MM.1S (cell line): ENCODE results near the gene ZNF367.
A peak's percentile ranks its signal among the peaks of the same experiment; 100 is the strongest.

Experiments
- DNase-seq: peaks from one replicate; pipeline ENCODE4 v3.0.0-alpha.2; 2015
- H2AFZ ChIP-seq: fragments of 300-600 bp; sonication (generic); 2 replicates; pipeline ENCODE4 v1.6.0; 2016; ENCODE audit warnings: antibody characterized with exemption, low read length
- H3F3A ChIP-seq: fragments of 300-600 bp; sonication (generic); 2 replicates; pipeline ENCODE4 v1.6.1; 2016; ENCODE audit warnings: mild to moderate bottlenecking, antibody characterized with exemption, low read length, moderate library complexity, mixed read lengths; ENCODE audit not compliant: insufficient read depth
- H3K27ac ChIP-seq: fragments of 300-600 bp; sonication (generic); 2 replicates; pipeline ENCODE4 v1.5.1; 2016; ENCODE audit warnings: mild to moderate bottlenecking, low read length
- H3K27me3 ChIP-seq: fragments of 300-600 bp; sonication (generic); replicated peaks from 2 replicates; pipeline ENCODE4 v1.6.0; 2016; ENCODE audit warnings: low read length; ENCODE audit not compliant: insufficient read depth
- H3K36me3 ChIP-seq: fragments of 300-600 bp; sonication (generic); replicated peaks from 2 replicates; pipeline ENCODE4 v1.6.1; 2016; ENCODE audit warnings: mild to moderate bottlenecking, low read length, mixed read lengths; ENCODE audit not compliant: insufficient read depth
- H3K4me1 ChIP-seq: fragments of 300-600 bp; sonication (generic); 2 replicates; pipeline ENCODE4 v1.6.1; 2016; ENCODE audit warnings: low read length, mixed read lengths
- H3K4me2 ChIP-seq: fragments of 300-600 bp; sonication (generic); 2 replicates; pipeline ENCODE4 v1.6.0; 2016; ENCODE audit warnings: low read depth, low read length
- H3K4me3 ChIP-seq: fragments of 300-600 bp; sonication (generic); 2 replicates; pipeline ENCODE4 v1.5.1; 2016; ENCODE audit warnings: low read length, mixed read lengths
- H3K79me2 ChIP-seq: fragments of 300-600 bp; sonication (generic); 2 replicates; pipeline ENCODE4 v1.6.1; 2016; ENCODE audit warnings: mixed run types, low read length, mixed read lengths
- H3K9ac ChIP-seq: fragments of 300-600 bp; sonication (generic); 2 replicates; pipeline ENCODE4 v1.6.1; 2016; ENCODE audit warnings: low read length, mixed read lengths
- H3K9me2 ChIP-seq: fragments of 300-600 bp; sonication (generic); replicated peaks from 2 replicates; pipeline ENCODE4 v1.6.1; 2016; ENCODE audit warnings: mild to moderate bottlenecking, low read length, mixed read lengths; ENCODE audit not compliant: insufficient read depth
- H3K9me3 ChIP-seq: fragments of 300-600 bp; sonication (generic); replicated peaks from 2 replicates; pipeline ENCODE4 v1.6.1; 2016; ENCODE audit warnings: mild to moderate bottlenecking, low read length, mixed read lengths; ENCODE audit not compliant: insufficient read depth
- H4K20me1 ChIP-seq: fragments of 300-600 bp; sonication (generic); 2 replicates; pipeline ENCODE4 v1.6.1; 2016; ENCODE audit warnings: mild to moderate bottlenecking, low read length, moderate library complexity, mixed read lengths; ENCODE audit not compliant: insufficient read depth
- EZH2 ChIP-seq: fragments of 300-600 bp; sonication (generic); optimal IDR thresholded peaks from 2 replicates; pipeline ENCODE3; 2017; ENCODE audit warnings: low read depth, mild to moderate bottlenecking, antibody characterized with exemption, low read length, mixed read lengths
- EZH2phosphoT487 ChIP-seq: fragments of 300-600 bp; sonication (generic); IDR thresholded peaks from 2 replicates; pipeline ENCODE4 v1.6.1; 2018; ENCODE audit warnings: antibody characterized with exemption, low read length
- TF ChIP-seq, protein P1 (sequence below): fragments of 300-600 bp; sonication (generic); IDR thresholded peaks from 2 replicates; pipeline ENCODE4 v1.5.1; 2016; ENCODE audit warnings: antibody characterized with exemption, low read length, mixed read lengths

Gene ZNF367

DNA sequence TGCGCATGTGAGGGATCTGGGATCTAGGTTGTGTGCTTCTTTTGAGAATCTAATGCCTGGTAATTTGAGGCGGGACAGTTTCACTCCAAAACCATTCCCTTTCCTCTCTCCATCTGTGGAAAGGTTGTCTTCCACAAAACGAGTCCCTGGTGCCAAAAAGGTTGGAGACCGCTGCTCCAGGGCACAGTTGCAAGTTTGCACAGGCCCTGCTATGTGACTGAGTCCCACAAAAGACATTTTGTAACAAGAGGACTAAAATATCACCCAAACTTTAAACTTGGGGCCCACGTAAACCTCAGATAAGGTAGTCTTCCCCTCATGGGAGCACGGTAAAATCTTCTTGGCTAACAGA, 5.8 kb upstream of the ZNF367 start:
- H3K27me3 ChIP-seq: no peaks in the 10 kb centered on the region
- no peaks in the 10 kb centered on the region for H3K36me3 ChIP-seq
- H3K27ac ChIP-seq: no peak overlapping the region
- no peak for DNase-seq
- H3K4me1 ChIP-seq: peaks cover 17% of the 10 kb centered on the region
- no peak for TF ChIP-seq EZH2
- TF ChIP-seq, protein P1, sequence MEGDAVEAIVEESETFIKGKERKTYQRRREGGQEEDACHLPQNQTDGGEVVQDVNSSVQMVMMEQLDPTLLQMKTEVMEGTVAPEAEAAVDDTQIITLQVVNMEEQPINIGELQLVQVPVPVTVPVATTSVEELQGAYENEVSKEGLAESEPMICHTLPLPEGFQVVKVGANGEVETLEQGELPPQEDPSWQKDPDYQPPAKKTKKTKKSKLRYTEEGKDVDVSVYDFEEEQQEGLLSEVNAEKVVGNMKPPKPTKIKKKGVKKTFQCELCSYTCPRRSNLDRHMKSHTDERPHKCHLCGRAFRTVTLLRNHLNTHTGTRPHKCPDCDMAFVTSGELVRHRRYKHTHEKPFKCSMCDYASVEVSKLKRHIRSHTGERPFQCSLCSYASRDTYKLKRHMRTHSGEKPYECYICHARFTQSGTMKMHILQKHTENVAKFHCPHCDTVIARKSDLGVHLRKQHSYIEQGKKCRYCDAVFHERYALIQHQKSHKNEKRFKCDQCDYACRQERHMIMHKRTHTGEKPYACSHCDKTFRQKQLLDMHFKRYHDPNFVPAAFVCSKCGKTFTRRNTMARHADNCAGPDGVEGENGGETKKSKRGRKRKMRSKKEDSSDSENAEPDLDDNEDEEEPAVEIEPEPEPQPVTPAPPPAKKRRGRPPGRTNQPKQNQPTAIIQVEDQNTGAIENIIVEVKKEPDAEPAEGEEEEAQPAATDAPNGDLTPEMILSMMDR: no peak
- TF ChIP-seq EZH2phosphoT487: no peak
- H3K9me3 ChIP-seq: no peaks in the 10 kb centered on the region
- H3F3A ChIP-seq: peaks cover 15% of the 10 kb centered on the region
- no peak overlapping the region for H3K4me2 ChIP-seq
- H3K9me2 ChIP-seq: no peaks in the 10 kb centered on the region
- H3K9ac ChIP-seq: no peak overlapping the region
- H3K4me3 ChIP-seq: no peak overlapping the region
- no peaks in the 10 kb centered on the region for H4K20me1 ChIP-seq
- H2AFZ ChIP-seq: no peak overlapping the region
- H3K79me2 ChIP-seq: no peaks in the 10 kb centered on the region

DNA sequence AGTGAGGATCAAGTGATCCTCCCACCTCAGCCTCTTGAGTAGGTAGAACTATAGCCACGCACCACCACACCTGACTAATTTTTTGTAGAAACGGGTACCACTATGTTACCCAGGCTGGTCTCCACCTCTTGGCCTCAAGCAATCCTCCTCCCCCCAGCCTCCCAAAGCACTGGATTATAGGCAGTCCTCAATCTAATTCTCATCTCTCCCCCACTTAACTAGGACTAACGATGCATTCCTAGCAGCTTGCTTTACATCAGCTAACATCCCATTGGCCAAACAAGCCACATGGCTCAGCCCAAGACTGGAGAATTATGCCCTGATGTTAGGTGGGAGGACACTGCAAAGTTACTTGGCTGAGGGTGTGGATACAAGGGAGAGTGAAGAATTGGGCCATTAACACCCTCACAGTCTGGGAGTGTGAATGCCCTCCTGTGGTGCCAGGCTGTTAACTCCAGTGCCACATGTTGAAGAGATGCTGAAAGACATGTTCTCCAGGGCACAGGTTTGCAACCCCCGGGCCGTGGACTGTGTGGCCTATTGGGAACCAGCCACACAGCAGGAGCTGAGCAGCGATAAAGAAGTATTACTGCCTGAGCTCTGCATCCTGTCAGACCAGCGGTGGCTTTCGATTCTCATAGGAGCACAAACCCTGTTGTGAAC, 5.3 kb upstream of the ZNF367 start:
- no peak overlapping the region for H3K4me2 ChIP-seq
- H2AFZ ChIP-seq: no peak overlapping the region
- no peak for TF ChIP-seq EZH2phosphoT487

DNA sequence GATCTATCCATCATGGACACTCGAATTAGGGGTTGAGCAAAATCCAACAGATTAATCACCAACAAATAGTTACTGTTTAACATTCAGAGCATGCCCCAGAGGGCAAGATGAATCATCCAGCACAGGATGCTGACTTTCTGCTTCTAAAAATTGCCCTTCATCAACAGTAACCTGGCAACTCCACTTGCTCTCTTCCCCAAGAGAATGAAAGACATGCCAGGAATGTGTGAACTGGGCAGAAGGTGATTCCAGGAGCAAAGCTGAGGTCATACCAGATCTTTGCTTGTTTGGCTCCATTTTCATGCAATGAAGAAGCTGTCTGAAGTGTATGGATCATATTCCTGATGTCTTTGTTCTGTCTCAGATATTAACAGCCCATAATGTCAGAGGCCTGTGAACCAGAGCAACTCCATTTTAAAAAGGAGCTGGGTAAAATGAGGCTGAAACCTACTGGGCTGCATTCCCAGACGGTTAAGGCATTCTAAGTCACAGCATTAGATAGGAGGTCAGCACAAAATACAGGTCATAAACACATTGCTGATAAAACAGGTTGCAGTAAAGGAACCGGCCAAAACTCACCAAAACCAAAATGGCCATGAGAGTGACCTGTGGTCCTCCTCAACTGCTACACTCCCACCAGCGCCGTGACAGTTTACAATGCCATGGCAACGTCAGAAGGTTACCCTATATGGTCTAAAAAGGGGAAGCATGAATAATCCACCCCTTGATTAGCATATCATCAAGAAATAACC, 2.5 kb upstream of the ZNF367 start:
- H3F3A ChIP-seq: peaks cover 29% of the 10 kb centered on the region
- H3K4me1 ChIP-seq: peaks cover 17% of the 10 kb centered on the region
- no peaks in the 10 kb centered on the region for H3K9me3 ChIP-seq
- peak overlapping the region; percentile 81 for H2AFZ ChIP-seq
- peaks cover 19% of the 10 kb centered on the region for H3K79me2 ChIP-seq
- peak overlapping the region; percentile 75 for H3K4me2 ChIP-seq
- peak overlapping the region; percentile 100; the same call in 1 of the 2 replicates for H3K9ac ChIP-seq
- H3K4me3 ChIP-seq: no peak overlapping the region
- peak; percentile 15 for DNase-seq
- H3K9me2 ChIP-seq: no peaks in the 10 kb centered on the region
- TF ChIP-seq, protein P1: no peak
- TF ChIP-seq EZH2 (no peak), EZH2phosphoT487 (no peak)
- H3K27me3 ChIP-seq: no peaks in the 10 kb centered on the region
- H3K27ac ChIP-seq: peak overlapping the region; percentile 100; the same call in 1 of the 2 replicates
- 0 out of 2 replicates have a peak, but pooled peaks cover 5% of the 10 kb centered on the region for H4K20me1 ChIP-seq
- H3K36me3 ChIP-seq: 0 out of 2 replicates have a peak, but pooled peaks cover 3% of the 10 kb centered on the region

More for the DNA sequence above, 5.3 kb upstream of the ZNF367 start:
- Histone ChIP-seq H3K27me3 (no peaks in the 10 kb centered on the region), H3K27ac (no peak overlapping the region), H3K36me3 (no peaks in the 10 kb centered on the region), H3K9me2 (no peaks in the 10 kb centered on the region), H3F3A (peaks cover 18% of the 10 kb centered on the region), H3K4me3 (no peak overlapping the region), H4K20me1 (no peaks in the 10 kb centered on the region), H3K9me3 (no peaks in the 10 kb centered on the region), H3K9ac (no peak overlapping the region), H3K4me1 (peaks cover 17% of the 10 kb centered on the region), H3K79me2 (no peaks in the 10 kb centered on the region)
- DNase-seq: no peak
